ENCODE measurements around the gene PPP1R13L. TPM values are rescaled to one million over a fixed set of nuclear protein-coding genes. Genes with fewer than 3 reads are reported as not detected.
"Not testable (repeated sequence)": the region's sequence is repeated elsewhere in the genome, so short reads cannot be mapped to it uniquely, and the experiment has no call there.

The PPP1R13L gene
- total RNA-seq, 4 donors from 2014 or later = 13.7 to 20.0 (median 15.6) TPM

DNA sequence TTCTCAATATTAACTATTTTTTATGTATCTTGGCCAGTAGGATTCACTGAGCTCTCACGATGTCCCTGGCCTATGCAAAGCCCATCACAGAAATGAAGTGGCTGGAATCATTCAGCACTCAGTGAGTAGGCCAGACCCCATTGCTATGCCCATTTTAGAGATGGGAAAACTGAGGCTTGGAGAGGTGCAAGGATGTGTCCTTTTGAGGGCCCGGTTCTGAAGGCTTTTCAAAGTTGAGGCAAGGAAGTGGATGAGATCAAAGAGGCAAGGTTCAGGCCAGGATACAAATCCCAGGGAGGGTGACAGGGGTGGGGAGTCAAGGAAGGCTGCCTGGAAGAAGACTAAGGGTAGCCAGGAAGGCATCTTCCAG lies 37.5 kb upstream of the PPP1R13L start:
- ATAC-seq (ENCODE audit: low FRiP score) (no peak), DNase-seq (ENCODE audit: low spot score) (no peak)
- TF ChIP-seq, protein P1, sequence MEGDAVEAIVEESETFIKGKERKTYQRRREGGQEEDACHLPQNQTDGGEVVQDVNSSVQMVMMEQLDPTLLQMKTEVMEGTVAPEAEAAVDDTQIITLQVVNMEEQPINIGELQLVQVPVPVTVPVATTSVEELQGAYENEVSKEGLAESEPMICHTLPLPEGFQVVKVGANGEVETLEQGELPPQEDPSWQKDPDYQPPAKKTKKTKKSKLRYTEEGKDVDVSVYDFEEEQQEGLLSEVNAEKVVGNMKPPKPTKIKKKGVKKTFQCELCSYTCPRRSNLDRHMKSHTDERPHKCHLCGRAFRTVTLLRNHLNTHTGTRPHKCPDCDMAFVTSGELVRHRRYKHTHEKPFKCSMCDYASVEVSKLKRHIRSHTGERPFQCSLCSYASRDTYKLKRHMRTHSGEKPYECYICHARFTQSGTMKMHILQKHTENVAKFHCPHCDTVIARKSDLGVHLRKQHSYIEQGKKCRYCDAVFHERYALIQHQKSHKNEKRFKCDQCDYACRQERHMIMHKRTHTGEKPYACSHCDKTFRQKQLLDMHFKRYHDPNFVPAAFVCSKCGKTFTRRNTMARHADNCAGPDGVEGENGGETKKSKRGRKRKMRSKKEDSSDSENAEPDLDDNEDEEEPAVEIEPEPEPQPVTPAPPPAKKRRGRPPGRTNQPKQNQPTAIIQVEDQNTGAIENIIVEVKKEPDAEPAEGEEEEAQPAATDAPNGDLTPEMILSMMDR (IDR thresholded peaks at IDR 0.05) = no peak

DNA sequence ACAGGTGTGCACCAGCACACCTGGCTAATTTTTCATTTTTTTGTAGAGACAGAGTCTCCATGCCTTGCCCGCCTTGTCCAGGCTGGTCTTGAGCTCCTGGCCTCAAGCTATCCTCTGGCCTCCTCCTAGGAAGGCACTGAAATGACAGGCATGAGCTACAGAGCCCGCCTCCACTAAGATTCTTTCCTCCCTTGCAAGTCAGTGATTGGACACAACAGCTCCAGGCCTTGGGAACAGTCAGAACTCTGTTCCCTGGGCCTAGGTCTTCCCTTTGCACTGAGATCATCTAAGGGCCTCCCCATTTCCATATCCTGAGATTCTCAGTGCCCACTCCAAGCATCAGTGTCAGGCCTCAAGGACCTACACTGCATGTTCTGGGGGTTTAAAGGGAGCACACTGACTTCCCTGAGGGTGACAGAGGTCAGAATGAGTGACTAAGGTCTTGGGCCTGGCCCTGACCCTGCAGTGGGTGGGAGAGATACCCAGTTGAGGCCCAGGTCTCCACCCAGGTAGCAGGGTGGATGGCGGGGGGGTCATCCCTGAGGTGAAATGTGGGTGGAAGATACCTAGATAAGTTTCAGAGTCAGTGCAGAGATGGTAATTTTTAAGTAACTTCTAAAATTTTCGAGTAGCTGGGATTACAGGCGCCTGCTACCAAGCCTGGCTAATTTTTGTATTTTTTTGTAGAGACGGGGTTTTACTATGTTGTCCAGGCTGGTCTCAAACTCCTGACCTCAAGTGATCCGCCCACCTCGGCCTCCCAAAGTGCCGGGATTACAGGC lies 36.2 kb upstream of the PPP1R13L start:
- ATAC-seq (ENCODE audit: low FRiP score) (no peak), DNase-seq (ENCODE audit: low spot score) (no peak)
- TF ChIP-seq, protein P1 (IDR thresholded peaks at IDR 0.05) = no peak

GRCh38 chr19:45440259-45440638 lies 35.4 kb upstream of the PPP1R13L start:
- no peak for ATAC-seq (ENCODE audit: low FRiP score)
- TF ChIP-seq, protein P1 (IDR thresholded peaks at IDR 0.05) = no peak
- DNase-seq (ENCODE audit: low spot score) = no peak

DNA sequence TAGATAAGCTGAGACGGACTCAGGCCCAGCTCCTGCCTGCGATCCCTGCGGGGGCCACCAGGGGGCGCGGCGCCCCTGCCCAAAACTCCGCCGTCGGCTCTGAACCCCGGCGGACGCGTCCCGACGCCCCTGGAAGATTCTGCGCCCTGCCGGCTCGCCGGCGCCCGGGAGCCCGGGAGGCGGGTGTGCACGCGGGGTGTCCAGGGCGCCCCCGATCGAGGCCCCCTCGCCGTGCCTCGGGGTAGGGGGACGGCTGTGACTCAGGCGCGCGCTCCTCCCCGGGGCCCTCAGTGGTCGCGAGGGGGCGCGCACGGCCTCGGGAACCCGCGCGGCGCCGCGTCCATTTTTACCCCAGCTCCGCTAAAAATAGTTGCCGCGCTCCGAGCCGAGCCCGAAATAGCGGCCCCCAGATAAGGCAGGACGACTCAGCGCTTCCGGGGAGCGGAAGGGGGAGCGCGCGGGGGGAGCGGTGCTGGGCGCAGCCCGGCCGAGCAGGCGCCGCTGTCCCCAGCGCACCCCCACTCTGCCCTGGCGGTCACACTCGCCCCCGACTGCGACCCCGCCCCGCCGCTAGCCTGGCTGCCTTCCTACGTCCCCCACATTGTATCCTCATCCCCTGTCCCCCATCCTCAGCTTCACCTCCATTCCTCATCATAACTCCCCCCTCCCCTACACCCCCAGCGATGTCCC lies 34.8 kb upstream of the PPP1R13L start:
- DNase-seq (ENCODE audit: low spot score) (peak; percentile 56), ATAC-seq (ENCODE audit: low FRiP score) (peak; percentile 53)
- TF ChIP-seq, protein P1 (IDR thresholded peaks at IDR 0.05) = peak in 2 of 3 donors; percentile 97 to 99

DNA sequence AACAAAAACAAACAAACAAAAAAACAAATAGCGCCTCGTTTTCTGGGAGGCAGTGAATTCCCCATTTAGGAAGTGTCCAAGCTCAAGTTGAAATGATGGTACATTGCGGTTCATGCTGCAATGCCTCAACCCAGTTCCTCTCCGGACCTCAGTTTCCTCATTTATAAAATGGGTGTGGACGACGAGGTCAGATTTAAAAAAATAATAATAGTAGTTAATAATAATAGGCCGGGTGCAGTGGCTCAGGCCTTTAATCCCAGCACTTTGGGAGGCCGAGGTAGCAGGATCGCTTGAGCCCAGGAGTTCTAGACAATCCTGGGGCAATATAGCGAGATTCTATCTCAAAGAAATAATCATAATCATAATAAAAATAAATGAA lies 34.3 kb upstream of the PPP1R13L start:
- ATAC-seq (ENCODE audit: low FRiP score) (no peak), DNase-seq (ENCODE audit: low spot score) (no peak)
- TF ChIP-seq, protein P1 (IDR thresholded peaks at IDR 0.05) = no peak

GRCh38 chr19:45437328-45437727 lies 32.5 kb upstream of the PPP1R13L start:
- DNase-seq (ENCODE audit: low spot score) (no peak), ATAC-seq (ENCODE audit: low FRiP score) (no peak)
- TF ChIP-seq, protein P1 (IDR thresholded peaks at IDR 0.05) = no peak

DNA sequence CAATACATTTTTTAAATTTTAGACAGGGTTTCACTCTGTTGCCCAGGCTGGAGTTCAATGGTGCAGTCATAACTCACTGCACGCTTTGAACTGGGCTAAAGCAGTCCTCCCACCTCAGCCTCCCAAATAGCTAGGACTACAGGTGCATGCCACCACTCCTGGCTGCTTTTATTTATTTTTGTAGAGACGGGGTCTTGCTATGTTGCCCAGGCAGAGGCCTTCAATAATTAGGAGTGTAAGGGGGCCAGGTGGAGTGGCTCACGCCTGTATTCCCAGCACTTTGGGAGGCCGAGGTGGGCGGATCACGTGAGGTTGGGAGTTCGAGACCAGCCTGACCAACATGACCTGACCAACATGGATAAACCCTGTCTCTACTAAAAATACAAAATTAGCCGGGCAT lies 27.7 kb upstream of the PPP1R13L start:
- not testable (repeated sequence) for ATAC-seq (ENCODE audit: low FRiP score); DNase-seq (ENCODE audit: low spot score)

- not testable (repeated sequence) for ATAC-seq (ENCODE audit: low FRiP score); DNase-seq (ENCODE audit: low spot score)
Measured at GRCh38 chr19:45431008-45431407, 26.1 kb upstream of the PPP1R13L start.

- not testable (repeated sequence) for ATAC-seq (ENCODE audit: low FRiP score); DNase-seq (ENCODE audit: low spot score)
Measured at GRCh38 chr19:45429896-45430295, 25.0 kb upstream of the PPP1R13L start.

Measured in omental fat pad (tissue), 4 donors.